Heart left ventricle (tissue), 16 donors: ENCODE data around the gene NUDT2. TPM values are rescaled to one million over a fixed set of nuclear protein-coding genes. Genes with fewer than 3 reads are reported as not detected.
A peak's percentile ranks its signal among the peaks of the same experiment; 100 is the strongest.

Source experiments
- ATAC-seq, 4 donors: fragments of 200-7000 bp; cut with Tn5 transposase; one replicate each; pipeline ENCODE4 v1.9.1; 2020 to 2022; ENCODE audit warnings: moderate library complexity in 4 of 4, mild to moderate bottlenecking in 3 of 4, moderate number of reproducible peaks in 1 of 4
- DNase-seq, 5 donors: peaks; one replicate each; pipeline ENCODE4 v3.0.0-alpha.2; 2020
- H3K27ac ChIP-seq, 12 donors: fragments of 200-600 bp; sonication (generic) in 4 of 12; one replicate each; pipeline versions ENCODE4 v1.5.0 to v1.8.0; 2016 to 2022; ENCODE audit warnings: mild to moderate bottlenecking in 2 of 12
- H3K27me3 ChIP-seq, 9 donors: fragments of 200-600 bp; sonication (generic) in 2 of 9; one replicate each; pipeline versions ENCODE4 v1.5.1 to v1.8.0; 2016 to 2022; ENCODE audit warnings: mild to moderate bottlenecking in 3 of 9
- H3K36me3 ChIP-seq, 9 donors: fragments of 200-600 bp; sonication (generic) in 2 of 9; one replicate each; pipeline versions ENCODE4 v1.5.0 to v1.8.0; 2018 to 2022; ENCODE audit warnings: mild to moderate bottlenecking in 2 of 9
- H3K4me1 ChIP-seq, 12 donors: fragments of 200-600 bp; sonication (generic) in 4 of 12; one replicate each; pipeline versions ENCODE4 v1.5.0 to v1.8.0; 2016 to 2022; ENCODE audit warnings: mild to moderate bottlenecking in 3 of 12
- H3K4me3 ChIP-seq, 12 donors: fragments of 200-600 bp; sonication (generic) in 4 of 12; one replicate each; pipeline versions ENCODE4 v1.5.0 to v1.8.0; 2017 to 2022; ENCODE audit warnings: mild to moderate bottlenecking in 9 of 12, moderate library complexity in 4 of 12
- H3K9me3 ChIP-seq, 12 donors: fragments of 200-600 bp; sonication (generic) in 4 of 12; one replicate each; pipeline versions ENCODE4 v1.5.0 to v1.8.0; 2016 to 2022; ENCODE audit warnings: mild to moderate bottlenecking in 1 of 12
- CTCF ChIP-seq, 12 donors: fragments of 200-600 bp; sonication (generic) in 4 of 12; IDR thresholded peaks; one replicate each; pipeline versions ENCODE4 v1.5.0 to v1.8.0; 2018 to 2022; ENCODE audit warnings: antibody characterized with exemption in 12 of 12, mild to moderate bottlenecking in 5 of 12
- POLR2A ChIP-seq, 2 donors: fragments of 450-650 bp; IDR thresholded peaks; one replicate each; pipeline ENCODE4 v1.6.1; 2017; ENCODE audit warnings: antibody characterized with exemption in 2 of 2, mild to moderate bottlenecking in 2 of 2, moderate library complexity in 2 of 2
- WGBS, 4 donors: extraction: QIAGEN DNeasy Blood & Tissue Kit in 2 of 4; methylation state at CpG; one replicate each; pipeline versions ENCODE4 v1.1.5 to v1.1.7; 2013 to 2018; 5-methylcytosine and 5-hydroxymethylcytosine counted together
- intact Hi-C, 10 donors: fragments of 100-400 bp; cut with DNase I; formaldehyde crosslinking; loops; one replicate each; pipeline versions ENCODE4 v1.11.1 to v1.14.2; 2022
- long read RNA-seq, 3 donors: library from polyadenylated mRNA; unstranded; transcript quantifications; one replicate each; pipeline ENCODE4 v2.0.0, GENCODE V29; 2020 to 2021
- polyA plus RNA-seq, 2 donors: library from polyadenylated mRNA; stranded (reverse); fragments of 200-250 nt; gene quantifications; one replicate each; pipeline ENCODE4 v1.2.3, GENCODE V29; 2013
- total RNA-seq, 9 donors: library from RNA; depleted of rRNA in 2 of 9; stranded (reverse); fragments of >200 nt in 2 of 9; fragmentation: NEBNext Ultra II Directional in 3 of 9; extraction: Animal tissue kit (Norgen Biotek cat#: 25700) in 3 of 9; gene quantifications; one replicate each; pipeline versions ENCODE4 v1.1.0 to v1.2.4, GENCODE V29; 2016 to 2023
- donor health status: ischemic (EF 13 %, LVEDD 7.1; RV severe dilation, severe dysfunction).
- donor health status: healthy with polysubstance abuse.
- donor health status: DM: no; HTN: yes; CAD: no.
- donor health status: DM: no; HTN: no; CAD: no.
- donor health status: ischemic (EF 25% LVEDD 6.9; RV normal size, moderate dysfunction).
- donor health status: ischemic (EF 25% LVEDD 5.7; RV mildly dilated, moderate dysfunction).
- donor health status: healthy.
- donor health status: DM: yes; HTN: yes; CAD: no.
- donor health status: ischemic (EF 35%, LVEDD 5.7; RV mildly dilated, moderate dysfunction).
- donor health status: nonischemic (EF 11% LVEDD 7.7; RV severe dilation, severe dysfunction).
- donor health status: DM: yes; HTN: yes; CAD: no.
- donor health status: PGD.
- donor health status: ischemic (EF 29% LVEDD 5.4; RV normal size, mild dysfunction).
- donor health status: nonischemic (EF 23%, LVEDD 6.1; RV moderate dilation, normal function).

NUDT2 gene
- total RNA-seq (10 to 100 TPM; 14.1 to 21.3 (median 17.2) TPM), polyA plus RNA-seq (10 to 100 TPM; 19.4 to 27.6 TPM)
- long read RNA-seq, donor 1, transcript NUDT2-201 (4 exons, 960 nt), result major isoform, 5 of 7 reads
- long read RNA-seq, donor 1, partial matches to known transcripts, result 2 of 7 reads
- long read RNA-seq, donor 1, other reads (novel, unspliced or antisense), result 0 of 7 reads
- long read RNA-seq, donor 2, transcript NUDT2-201 (4 exons, 960 nt), result major isoform, 9 of 17 reads
- long read RNA-seq, donor 2, partial matches to known transcripts, result 8 of 17 reads
- long read RNA-seq, donor 2, other reads (novel, unspliced or antisense), result 0 of 17 reads
- long read RNA-seq, donor 3, transcript NUDT2-201 (4 exons, 960 nt), result major isoform, 6 of 10 reads
- long read RNA-seq, donor 3, partial matches to known transcripts, result 3 of 10 reads
- long read RNA-seq, donor 3, other reads (novel, unspliced or antisense), result 1 of 10 reads

DNA sequence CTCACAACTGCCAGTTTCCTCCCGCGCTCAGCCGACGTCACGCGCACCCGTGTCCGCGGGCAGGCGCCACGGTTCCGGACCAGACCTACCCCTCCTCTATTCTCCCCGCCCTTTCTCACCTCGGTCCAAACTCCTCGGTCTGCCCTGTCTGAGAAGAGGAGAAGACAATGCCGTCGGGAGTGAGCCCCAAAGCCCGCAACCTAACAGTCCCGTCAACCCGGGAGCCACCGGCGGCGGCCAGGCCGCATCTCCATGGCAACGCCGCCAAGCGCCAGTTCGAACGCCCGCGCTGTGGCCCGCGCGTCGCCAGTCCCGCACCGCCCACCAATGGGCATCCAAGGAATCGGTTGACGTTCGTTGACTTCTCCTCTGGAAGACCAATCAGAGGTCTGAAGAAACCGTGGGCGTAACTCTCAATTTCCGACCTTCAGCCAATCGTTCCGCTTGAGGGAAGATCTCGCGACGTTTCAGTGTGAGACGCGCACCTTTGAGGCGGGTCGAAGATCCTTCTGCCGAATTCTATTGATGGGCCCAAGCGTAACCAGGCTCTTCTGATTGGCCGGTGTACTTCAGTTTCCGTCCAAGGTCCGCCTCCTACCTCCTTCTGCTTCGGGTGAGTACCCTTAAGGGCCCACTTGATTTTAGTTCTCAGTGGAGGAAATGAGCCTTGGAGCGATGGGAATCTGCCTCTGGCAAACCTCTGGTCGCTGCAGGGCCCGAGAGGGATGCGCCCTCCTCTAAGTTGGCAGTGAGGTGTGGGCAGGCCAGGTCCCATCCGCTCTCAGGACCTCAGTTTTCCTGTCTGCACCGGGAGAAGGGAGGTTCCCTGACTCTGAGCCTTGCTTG is at the start of gene NUDT2, which contains the start of gene KIF24:
TSS of gene NUDT2 (plus strand) at position 583 of the 846 bp plus-strand sequence. CDS start 9,471 bp downstream, outside the sequence.
TSS of gene KIF24 (minus strand) at position 282 of the 846 bp plus-strand sequence. CDS start 17,922 bp downstream, outside the sequence.
- 0% methylated on average over 40 to 64 of the region's 64 CpGs for WGBS, 4 donors
- ATAC-seq, result peak; percentile 97 to 98 (median 98)
- intact Hi-C loops, result loop anchor here in 3 of 10 donors (5.0 to 10.0 kb wide), 3 partner anchors 72 to 128 kb away; partner anchors contain the start of genes DNAI1 (in 1 of the 3) and FAM219A (in 1 of the 3)
- H3K4me3 ChIP-seq, result peak within 1 kb of the TSS; percentile 47 to 88 (median 80)
- DNase-seq, result peak; percentile 96 to 99 (median 98)
- H3K36me3 ChIP-seq, result no peaks in the 10 kb centered on the region
- TF ChIP-seq POLR2A (IDR thresholded peaks at IDR 0.05) (peak in 1 of 2 donors; percentile 88), CTCF (IDR thresholded peaks at IDR 0.05) (peak in 4 of 12 donors; percentile 7 to 33 (median 10))
- H3K9me3 ChIP-seq, result no peaks in the 10 kb centered on the region
- peak within 1 kb of the TSS; percentile 88 to 96 (median 91) for H3K27ac ChIP-seq
- peaks cover 0 to 35% (median 14%) of the 10 kb centered on the region in 12 donors for H3K4me1 ChIP-seq
- no peaks in the 10 kb centered on the region for H3K27me3 ChIP-seq

GRCh38 chr9:34282096-34282495 is 47.3 kb upstream of the NUDT2 start:
- DNase-seq, result no peak
- intact Hi-C loops, result no loop called here
- no peaks in the 10 kb centered on the region for H3K27me3 ChIP-seq
- peaks cover 0 to 14% (median 0%) of the 10 kb centered on the region in 12 donors for H3K4me1 ChIP-seq
- no peak for TF ChIP-seq CTCF (IDR thresholded peaks at IDR 0.05)
- TF ChIP-seq POLR2A (IDR thresholded peaks at IDR 0.05), result no peak
- 92 to 96% (median 93%) methylated on average over 1 of the region's 1 CpG for WGBS, 4 donors
- H3K27ac ChIP-seq, result no peak overlapping the region
- no peaks in the 10 kb centered on the region for H3K36me3 ChIP-seq
- no peak overlapping the region for H3K4me3 ChIP-seq
- H3K9me3 ChIP-seq, result no peaks in the 10 kb centered on the region
- no peak for ATAC-seq

DNA sequence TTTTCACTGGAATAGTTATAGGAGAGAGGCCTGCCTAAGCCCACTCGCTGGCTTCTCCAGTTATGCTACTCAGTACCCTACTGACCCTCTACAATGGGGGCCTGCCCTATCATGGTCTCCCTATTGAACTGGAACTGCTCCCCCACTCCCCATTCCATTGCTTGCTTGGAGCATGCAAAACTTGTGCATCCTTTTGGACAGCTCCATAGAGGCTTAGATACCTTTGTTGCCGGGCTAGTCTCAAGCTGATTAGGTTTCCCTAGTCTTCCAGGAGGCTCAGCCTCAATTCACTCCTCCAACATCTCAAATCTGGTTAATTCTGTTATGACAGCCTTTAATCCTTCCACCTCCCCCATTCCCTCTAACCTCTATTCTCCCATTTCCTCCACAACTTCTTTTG is 40.2 kb upstream of the NUDT2 start:
- Histone ChIP-seq H3K9me3 (no peaks in the 10 kb centered on the region), H3K27me3 (no peaks in the 10 kb centered on the region), H3K36me3 (no peaks in the 10 kb centered on the region), H3K4me3 (no peak overlapping the region), H3K4me1 (peaks cover 0 to 10% (median 0%) of the 10 kb centered on the region in 12 donors), H3K27ac (no peak overlapping the region)
- intact Hi-C loops, result no loop called here
- DNase-seq (no peak), ATAC-seq (no peak)
- no peak for TF ChIP-seq CTCF (IDR thresholded peaks at IDR 0.05)
- no peak for TF ChIP-seq POLR2A (IDR thresholded peaks at IDR 0.05)
- WGBS, 4 donors, result 64 to 89% (median 87%) methylated on average over 2 of the region's 2 CpGs
